Measurements from ENCODE around the gene NOA1.
"Not testable (repeated sequence)": the region's sequence is repeated elsewhere in the genome, so short reads cannot be mapped to it uniquely, and the experiment has no call there.

Gene NOA1

DNA sequence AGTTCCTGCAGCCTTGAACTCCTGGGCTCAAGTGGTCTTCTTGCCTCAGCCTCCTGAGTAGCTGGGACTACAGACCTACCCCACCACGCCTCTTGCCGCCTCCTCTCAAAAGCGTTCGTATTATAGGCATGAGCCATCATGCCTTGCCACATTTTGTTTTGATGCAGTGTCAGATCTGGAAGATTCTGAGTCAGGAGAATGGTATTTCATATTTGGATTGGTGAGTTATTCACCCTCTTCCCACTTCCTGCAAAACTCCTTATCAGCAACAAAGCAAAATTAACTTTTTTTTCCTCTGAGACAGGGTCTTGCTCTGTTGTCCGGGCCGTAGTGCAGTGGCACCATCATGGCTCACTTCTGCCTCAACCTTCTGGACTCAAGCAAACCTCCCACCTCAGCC, 40.1 kb downstream of the NOA1 start:
- no peaks in the 10 kb centered on the region for H3K27me3 Mint-ChIP-seq
- no peaks in the 10 kb centered on the region for H3K9me3 Mint-ChIP-seq
- no peak overlapping the region for H3K4me3 Mint-ChIP-seq
- no peaks in the 10 kb centered on the region for H3K4me1 Mint-ChIP-seq
- peaks cover 37% of the 10 kb centered on the region for H3K36me3 Mint-ChIP-seq
- peak overlapping the region; percentile 8 for H3K27ac Mint-ChIP-seq
- DNase-seq = no peak
- CTCF ChIA-PET = no interaction called here

- CTCF ChIA-PET = no interaction called here
- no peak overlapping the region for H3K27ac Mint-ChIP-seq
- peaks cover 46% of the 10 kb centered on the region for H3K36me3 Mint-ChIP-seq
Observed at GRCh38 chr4:56931924-56932323, 45.5 kb downstream of the NOA1 start.

GRCh38 chr4:56930638-56931037, 46.8 kb downstream of the NOA1 start:
- no peak overlapping the region for H3K4me3 Mint-ChIP-seq
- H3K9me3 Mint-ChIP-seq = no peaks in the 10 kb centered on the region
- H3K36me3 Mint-ChIP-seq = peaks cover 44% of the 10 kb centered on the region
- CTCF ChIA-PET = no interaction called here
- no peaks in the 10 kb centered on the region for H3K27me3 Mint-ChIP-seq
- no peak overlapping the region for H3K27ac Mint-ChIP-seq
- DNase-seq = no peak
- H3K4me1 Mint-ChIP-seq = peaks cover 8% of the 10 kb centered on the region

More at GRCh38 chr4:56931924-56932323, 45.5 kb downstream of the NOA1 start:
- peaks cover 8% of the 10 kb centered on the region for H3K4me1 Mint-ChIP-seq
- no peak for DNase-seq
- H3K9me3 Mint-ChIP-seq = no peaks in the 10 kb centered on the region
- no peak overlapping the region for H3K4me3 Mint-ChIP-seq
- no peaks in the 10 kb centered on the region for H3K27me3 Mint-ChIP-seq

- peaks cover 53% of the 10 kb centered on the region for H3K36me3 Mint-ChIP-seq
- no peaks in the 10 kb centered on the region for H3K9me3 Mint-ChIP-seq
- H3K27ac Mint-ChIP-seq = no peak overlapping the region
- H3K4me3 Mint-ChIP-seq = no peak overlapping the region
- DNase-seq = no peak
- no peaks in the 10 kb centered on the region for H3K27me3 Mint-ChIP-seq
- CTCF ChIA-PET = no interaction called here
- peaks cover 8% of the 10 kb centered on the region for H3K4me1 Mint-ChIP-seq
Observed at GRCh38 chr4:56927196-56927595, 50.2 kb downstream of the NOA1 start.

- not testable (repeated sequence) for H3K27ac Mint-ChIP-seq, H3K27me3 Mint-ChIP-seq, DNase-seq, H3K4me3 Mint-ChIP-seq, H3K9me3 Mint-ChIP-seq
- H3K36me3 Mint-ChIP-seq = peaks cover 42% of the 10 kb centered on the region
- CTCF ChIA-PET = interaction anchor here (0.9 kb wide), 1 partner anchor 46 kb away, joined by 3 read pairs; no protein-coding TSS in a partner anchor
- peaks cover 49% of the 10 kb centered on the region for H3K4me1 Mint-ChIP-seq
Observed at GRCh38 chr4:56914977-56915376, 62.4 kb downstream of the NOA1 start.

DNA sequence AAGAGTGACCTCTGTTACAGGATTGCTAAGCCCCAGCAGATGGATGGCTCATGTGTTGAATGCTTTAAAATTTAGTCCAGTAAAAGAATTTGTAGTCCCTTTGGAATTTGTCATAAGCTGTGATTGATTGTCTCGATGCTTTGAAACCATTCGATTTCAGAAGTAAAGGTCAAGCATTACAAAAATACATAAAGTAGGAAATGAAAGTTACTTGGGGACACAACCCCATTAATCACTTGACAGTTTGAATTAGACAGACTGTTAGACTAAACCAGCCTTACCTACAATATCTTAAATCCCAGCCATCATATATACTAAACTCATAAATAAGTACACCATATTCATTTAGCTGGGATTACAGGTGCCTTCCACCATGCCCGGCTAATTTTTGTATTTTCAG, 63.1 kb downstream of the NOA1 start:
- CTCF ChIA-PET = interaction anchor here (0.9 kb wide), 1 partner anchor 46 kb away, joined by 3 read pairs; no protein-coding TSS in a partner anchor
- Mint-ChIP-seq H3K9me3 (no peaks in the 10 kb centered on the region), H3K4me3 (no peak overlapping the region), H3K36me3 (peaks cover 43% of the 10 kb centered on the region), H3K27me3 (no peaks in the 10 kb centered on the region), H3K27ac (no peak overlapping the region), H3K4me1 (peaks cover 51% of the 10 kb centered on the region)
- no peak for DNase-seq

All from activated naive CD4-positive, alpha-beta T cell treated with anti-CD3 and anti-CD28 coated beads, Interleukin-2, amount 10 ng/mL, durations not matched to agents 7 days and 5 days (primary cell).